Astrocyte (in vitro differentiated cells and primary cell): ENCODE data around the gene NCOA4.

Experiments
- EZH2 ChIP-seq: IDR thresholded peaks from 2 replicates; pipeline ENCODE4 v1.6.1; 2012; ENCODE audit warnings: mild to moderate bottlenecking, low read length, inconsistent platforms; ENCODE audit not compliant: insufficient read depth
- TF ChIP-seq, protein P1 (sequence below): IDR thresholded peaks from 2 replicates; pipeline ENCODE4 v1.5.1; 2011; ENCODE audit warnings: low read depth, mild to moderate bottlenecking, inconsistent platforms, low read length, moderate library complexity; ENCODE audit not compliant: insufficient read depth

GRCh38 chr10:46018453-46019176, 11.8 kb downstream of the NCOA4 start:
- TF ChIP-seq EZH2: no peak
- TF ChIP-seq, protein P1, sequence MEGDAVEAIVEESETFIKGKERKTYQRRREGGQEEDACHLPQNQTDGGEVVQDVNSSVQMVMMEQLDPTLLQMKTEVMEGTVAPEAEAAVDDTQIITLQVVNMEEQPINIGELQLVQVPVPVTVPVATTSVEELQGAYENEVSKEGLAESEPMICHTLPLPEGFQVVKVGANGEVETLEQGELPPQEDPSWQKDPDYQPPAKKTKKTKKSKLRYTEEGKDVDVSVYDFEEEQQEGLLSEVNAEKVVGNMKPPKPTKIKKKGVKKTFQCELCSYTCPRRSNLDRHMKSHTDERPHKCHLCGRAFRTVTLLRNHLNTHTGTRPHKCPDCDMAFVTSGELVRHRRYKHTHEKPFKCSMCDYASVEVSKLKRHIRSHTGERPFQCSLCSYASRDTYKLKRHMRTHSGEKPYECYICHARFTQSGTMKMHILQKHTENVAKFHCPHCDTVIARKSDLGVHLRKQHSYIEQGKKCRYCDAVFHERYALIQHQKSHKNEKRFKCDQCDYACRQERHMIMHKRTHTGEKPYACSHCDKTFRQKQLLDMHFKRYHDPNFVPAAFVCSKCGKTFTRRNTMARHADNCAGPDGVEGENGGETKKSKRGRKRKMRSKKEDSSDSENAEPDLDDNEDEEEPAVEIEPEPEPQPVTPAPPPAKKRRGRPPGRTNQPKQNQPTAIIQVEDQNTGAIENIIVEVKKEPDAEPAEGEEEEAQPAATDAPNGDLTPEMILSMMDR: no peak
